Measurements from ENCODE around the gene TRAF6. TPM values are rescaled to one million over a fixed set of nuclear protein-coding genes. Genes with fewer than 3 reads are reported as not detected.

Gene TRAF6
- total and polyA plus RNA-seq, 2 donors (not counting 1 experiment from before 2014, with no cell fraction given) = 10.1 to 22.4 TPM

DNA sequence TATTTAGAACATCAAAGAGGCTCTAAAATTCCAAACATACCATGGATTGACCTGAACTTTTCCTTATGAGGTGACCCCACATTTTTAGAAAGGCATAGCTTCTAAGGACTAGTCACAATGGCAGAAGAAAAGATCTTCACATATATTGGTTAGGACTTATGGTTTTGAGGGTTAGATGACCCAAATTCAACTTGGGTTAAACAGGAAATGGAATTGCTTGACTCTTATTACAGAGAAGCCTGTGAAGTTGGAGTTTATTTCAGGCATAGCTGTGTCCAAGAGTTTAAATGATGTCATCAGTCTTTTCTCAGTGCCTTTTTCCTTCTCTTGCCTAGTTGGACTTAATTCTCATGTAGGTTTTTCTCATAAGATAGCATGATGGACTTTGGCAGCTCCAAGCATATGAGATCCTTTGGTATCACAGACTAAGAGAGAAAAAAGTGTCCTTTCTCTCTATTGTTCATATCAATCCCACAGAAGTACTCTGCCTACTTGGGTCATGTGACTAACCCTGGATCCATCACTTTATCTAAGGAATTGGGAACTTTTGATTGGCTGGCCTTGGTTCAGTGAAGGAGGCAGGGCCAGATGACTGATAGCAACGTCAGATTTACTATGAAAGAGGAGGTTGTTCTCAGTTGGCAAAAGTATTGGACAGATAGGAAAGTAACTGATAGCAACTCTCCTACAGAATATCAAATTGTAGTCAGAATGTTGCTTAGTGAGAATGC, 40.5 kb upstream of the TRAF6 start:
- H3K4me3 Mint-ChIP-seq = no peak overlapping the region
- POLR2A ChIA-PET = no interaction called here
- CTCF ChIA-PET = no interaction called here
- Histone ChIP-seq H2AFZ (ENCODE audit: insufficient read depth, low read depth, low read length, poor library complexity, severe bottlenecking) (no peak overlapping the region), H3K27me3 (replicated peaks in 1 of 4; ENCODE audit: control extremely low read depth in 1 of 4, control insufficient read depth in 3 of 4, insufficient read depth in 4 of 4, low read length in 3 of 4) (no peaks in the 10 kb centered on the region), H3K4me3 (ENCODE audit: control extremely low read depth in 1 of 5, extremely low read depth in 1 of 5, insufficient read depth in 1 of 5, low read depth in 2 of 5, low read length in 4 of 5) (no peak overlapping the region), H3K9me3 (ENCODE audit: control extremely low read depth in 1 of 3, control insufficient read depth in 2 of 3, insufficient read depth in 1 of 3, low read length in 2 of 3) (no peaks in the 10 kb centered on the region), H3K4me1 (ENCODE audit: control insufficient read depth in 2 of 2, insufficient read depth in 2 of 2, low read length in 2 of 2) (no peaks in the 10 kb centered on the region), H4K20me1 (ENCODE audit: control insufficient read depth, insufficient read depth, low read length, poor library complexity, severe bottlenecking) (no peaks in the 10 kb centered on the region), H3K36me3 (replicated peaks in 1 of 2; ENCODE audit: control extremely low read depth in 1 of 2, control insufficient read depth in 1 of 2, extremely low read depth in 1 of 2, insufficient read depth in 2 of 2, low read length in 1 of 2) (no peaks in the 10 kb centered on the region), H3K9ac (ENCODE audit: low read length) (no peak overlapping the region), H3K27ac (ENCODE audit: low read length in 2 of 2) (no peak overlapping the region), H3K79me2 (ENCODE audit: control insufficient read depth, insufficient read depth, low read length) (no peaks in the 10 kb centered on the region), H3K4me2 (replicated peaks; ENCODE audit: low read depth, low read length, poor library complexity, severe bottlenecking) (no peak overlapping the region)
- H3K9me3 Mint-ChIP-seq (ENCODE audit: insufficient read depth) = no peaks in the 10 kb centered on the region
- peaks cover 25% of the 10 kb centered on the region for H3K27me3 Mint-ChIP-seq
- TF ChIP-seq, protein P1, sequence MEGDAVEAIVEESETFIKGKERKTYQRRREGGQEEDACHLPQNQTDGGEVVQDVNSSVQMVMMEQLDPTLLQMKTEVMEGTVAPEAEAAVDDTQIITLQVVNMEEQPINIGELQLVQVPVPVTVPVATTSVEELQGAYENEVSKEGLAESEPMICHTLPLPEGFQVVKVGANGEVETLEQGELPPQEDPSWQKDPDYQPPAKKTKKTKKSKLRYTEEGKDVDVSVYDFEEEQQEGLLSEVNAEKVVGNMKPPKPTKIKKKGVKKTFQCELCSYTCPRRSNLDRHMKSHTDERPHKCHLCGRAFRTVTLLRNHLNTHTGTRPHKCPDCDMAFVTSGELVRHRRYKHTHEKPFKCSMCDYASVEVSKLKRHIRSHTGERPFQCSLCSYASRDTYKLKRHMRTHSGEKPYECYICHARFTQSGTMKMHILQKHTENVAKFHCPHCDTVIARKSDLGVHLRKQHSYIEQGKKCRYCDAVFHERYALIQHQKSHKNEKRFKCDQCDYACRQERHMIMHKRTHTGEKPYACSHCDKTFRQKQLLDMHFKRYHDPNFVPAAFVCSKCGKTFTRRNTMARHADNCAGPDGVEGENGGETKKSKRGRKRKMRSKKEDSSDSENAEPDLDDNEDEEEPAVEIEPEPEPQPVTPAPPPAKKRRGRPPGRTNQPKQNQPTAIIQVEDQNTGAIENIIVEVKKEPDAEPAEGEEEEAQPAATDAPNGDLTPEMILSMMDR (IDR thresholded peaks at IDR 0.05) = no peak
- TF ChIP-seq EZH2 (IDR thresholded peaks at IDR 0.05; ENCODE audit: borderline replicate concordance, insufficient read depth, low read depth, low read length, poor library complexity, severe bottlenecking) = no peak
- DNase-seq = no peak
- WGBS (ENCODE audit: insufficient coverage) = no CpG with 5 or more reads among the region's 1 CpG
- intact Hi-C loops (cut with micrococcal nuclease) = no loop called here
- no peaks in the 10 kb centered on the region for H3K4me1 Mint-ChIP-seq
- ATAC-seq (ENCODE audit: low read depth) = no peak
- no peak overlapping the region for H3K27ac Mint-ChIP-seq

DNA sequence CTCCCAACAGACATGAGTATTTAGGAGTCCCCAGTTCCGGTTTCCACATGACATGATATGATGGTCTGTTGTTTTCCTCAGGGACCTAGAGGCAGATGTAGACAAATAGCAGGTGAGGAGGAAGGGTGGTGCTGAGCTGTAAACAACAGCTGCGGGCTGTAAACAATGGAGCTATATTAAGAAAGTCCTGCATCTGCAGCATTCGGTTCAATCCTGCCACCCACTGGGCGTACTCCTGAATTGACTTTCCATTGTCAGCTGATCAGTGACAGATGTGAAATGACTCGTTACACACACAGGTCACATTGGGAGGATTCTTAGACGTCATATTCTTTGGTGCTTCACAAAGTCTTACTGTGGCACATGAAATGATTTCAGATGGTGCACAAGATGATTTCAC, 30.9 kb upstream of the TRAF6 start:
- no peak overlapping the region for H3K27ac ChIP-seq (ENCODE audit: low read length in 2 of 2)
- TF ChIP-seq, protein P1 (IDR thresholded peaks at IDR 0.05) = no peak
- Mint-ChIP-seq H3K27ac (no peak overlapping the region), H3K9me3 (ENCODE audit: insufficient read depth) (no peaks in the 10 kb centered on the region), H3K27me3 (peaks cover 29% of the 10 kb centered on the region), H3K4me3 (no peak overlapping the region), H3K4me1 (no peaks in the 10 kb centered on the region)
- no peak for ATAC-seq (ENCODE audit: low read depth)
- no peaks in the 10 kb centered on the region for H3K9me3 ChIP-seq (ENCODE audit: control extremely low read depth in 1 of 3, control insufficient read depth in 2 of 3, insufficient read depth in 1 of 3, low read length in 2 of 3)
- H3K9ac ChIP-seq (ENCODE audit: low read length) = no peak overlapping the region
- no peaks in the 10 kb centered on the region for H3K4me1 ChIP-seq (ENCODE audit: control insufficient read depth in 2 of 2, insufficient read depth in 2 of 2, low read length in 2 of 2)
- no peaks in the 10 kb centered on the region for H4K20me1 ChIP-seq (ENCODE audit: control insufficient read depth, insufficient read depth, low read length, poor library complexity, severe bottlenecking)
- H2AFZ ChIP-seq (ENCODE audit: insufficient read depth, low read depth, low read length, poor library complexity, severe bottlenecking) = no peak overlapping the region
- no peaks in the 10 kb centered on the region for H3K36me3 ChIP-seq (replicated peaks in 1 of 2; ENCODE audit: control extremely low read depth in 1 of 2, control insufficient read depth in 1 of 2, extremely low read depth in 1 of 2, insufficient read depth in 2 of 2, low read length in 1 of 2)
- no peak overlapping the region for H3K4me2 ChIP-seq (replicated peaks; ENCODE audit: low read depth, low read length, poor library complexity, severe bottlenecking)
- H3K79me2 ChIP-seq (ENCODE audit: control insufficient read depth, insufficient read depth, low read length) = no peaks in the 10 kb centered on the region
- H3K4me3 ChIP-seq (ENCODE audit: control extremely low read depth in 1 of 5, extremely low read depth in 1 of 5, insufficient read depth in 1 of 5, low read depth in 2 of 5, low read length in 4 of 5) = no peak overlapping the region
- peak; percentile 21 for DNase-seq
- ChIA-PET CTCF (no interaction called here), POLR2A (no interaction called here)
- intact Hi-C loops (cut with micrococcal nuclease) = no loop called here
- WGBS (ENCODE audit: insufficient coverage) = 3% methylated on average over 5 of the region's 6 CpGs
- no peaks in the 10 kb centered on the region for H3K27me3 ChIP-seq (replicated peaks in 1 of 4; ENCODE audit: control extremely low read depth in 1 of 4, control insufficient read depth in 3 of 4, insufficient read depth in 4 of 4, low read length in 3 of 4)

Data from B cell (primary cell).